Erythroblast (primary cell): ENCODE measurements around the gene TMEM255A.

Experiments used
- GATA1 ChIP-seq: IDR thresholded peaks from 2 replicates; pipeline ENCODE4 v1.6.1; 2011; ENCODE audit warnings: low read depth, mild to moderate bottlenecking, control low read depth, low read length, moderate library complexity
- POLR2A ChIP-seq: IDR thresholded peaks from 2 replicates; pipeline ENCODE4 v1.6.1; 2011; ENCODE audit warnings: mild to moderate bottlenecking, low read length

GRCh38 chrX:120334151-120334550 lies 22.9 kb upstream of the TMEM255A start:
- no peak for TF ChIP-seq POLR2A
- TF ChIP-seq GATA1, result no peak
